Measurements from ENCODE around the gene JAG2.

The JAG2 gene

DNA sequence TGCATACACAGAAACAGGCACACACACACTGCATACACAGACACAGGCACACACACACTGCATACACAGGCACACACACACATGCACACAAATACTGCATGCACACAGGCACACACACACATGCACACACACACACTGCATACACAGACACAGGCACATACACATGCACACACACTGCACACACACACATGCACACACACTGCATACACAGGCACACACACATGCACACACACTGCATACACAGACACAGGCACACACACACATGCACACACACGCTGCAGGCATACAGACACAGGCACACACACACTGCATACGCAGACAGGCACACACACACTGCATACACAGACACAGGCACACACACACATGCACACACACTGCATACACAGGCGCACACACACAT is 47.0 kb upstream of the JAG2 start:
- Histone ChIP-seq H3K4me3 (ENCODE audit: low read depth, low read length) (no peak overlapping the region), H3K4me1 (ENCODE audit: control insufficient read depth, insufficient read depth, low read length) (no peaks in the 10 kb centered on the region), H3K27ac (ENCODE audit: extremely low read depth, low read depth, low read length) (no peak overlapping the region), H3K36me3 (ENCODE audit: control insufficient read depth in 2 of 2, insufficient read depth in 1 of 2, low read length in 2 of 2) (peaks cover 0 to 78% of the 10 kb centered on the region in 2 experiments; a peak in 1 of 3 replicates), H3K9me3 (ENCODE audit: control insufficient read depth, insufficient read depth, low read depth, low read length) (no peaks in the 10 kb centered on the region)
- ChIA-PET CTCF (no interaction called here), POLR2A (no interaction called here)
- TF ChIP-seq PRDM10 (tag by site-specific recombination; IDR thresholded peaks at IDR 0.05), result no peak
- no peak for TF ChIP-seq ZNF514 (tag by site-specific recombination; IDR thresholded peaks at IDR 0.05)
- peak; percentile 14; the same call in 1 of the 2 replicates for TF ChIP-seq ZNF311 (tag by site-specific recombination; IDR thresholded peaks at IDR 0.05; ENCODE audit: borderline replicate concordance)
- no peak for TF ChIP-seq ZSCAN16 (tag by site-specific recombination; IDR thresholded peaks at IDR 0.05)
- TF ChIP-seq ZNF501 (tag by site-specific recombination; IDR thresholded peaks at IDR 0.05), result no peak
- no peak for TF ChIP-seq ZNF473 (tag by site-specific recombination; IDR thresholded peaks at IDR 0.05)
- TF ChIP-seq ZBTB21 (tag by site-specific recombination; IDR thresholded peaks at IDR 0.05), result no peak
- TF ChIP-seq ZNF791 (tag by site-specific recombination; IDR thresholded peaks at IDR 0.05), result no peak
- no peak for TF ChIP-seq ZNF302 (tag by site-specific recombination; IDR thresholded peaks at IDR 0.05; ENCODE audit: low read depth)
- TF ChIP-seq ZNF521 (tag by site-specific recombination; IDR thresholded peaks at IDR 0.05), result no peak
- TF ChIP-seq GLI2 (tag by site-specific recombination; IDR thresholded peaks at IDR 0.05; ENCODE audit: borderline replicate concordance, low read depth), result no peak
- no peak for TF ChIP-seq TRIM28 (IDR thresholded peaks at IDR 0.05; ENCODE audit: borderline replicate concordance, low read length)
- TF ChIP-seq, protein P1, sequence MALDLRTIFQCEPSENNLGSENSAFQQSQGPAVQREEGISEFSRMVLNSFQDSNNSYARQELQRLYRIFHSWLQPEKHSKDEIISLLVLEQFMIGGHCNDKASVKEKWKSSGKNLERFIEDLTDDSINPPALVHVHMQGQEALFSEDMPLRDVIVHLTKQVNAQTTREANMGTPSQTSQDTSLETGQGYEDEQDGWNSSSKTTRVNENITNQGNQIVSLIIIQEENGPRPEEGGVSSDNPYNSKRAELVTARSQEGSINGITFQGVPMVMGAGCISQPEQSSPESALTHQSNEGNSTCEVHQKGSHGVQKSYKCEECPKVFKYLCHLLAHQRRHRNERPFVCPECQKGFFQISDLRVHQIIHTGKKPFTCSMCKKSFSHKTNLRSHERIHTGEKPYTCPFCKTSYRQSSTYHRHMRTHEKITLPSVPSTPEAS (tag by site-specific recombination; IDR thresholded peaks at IDR 0.05), result peak; percentile 100
- no peak for TF ChIP-seq ZNF488 (tag by site-specific recombination; IDR thresholded peaks at IDR 0.05)
- TF ChIP-seq ZNF398 (tag by site-specific recombination; IDR thresholded peaks at IDR 0.05), result no peak
- no peak for TF ChIP-seq ZNF324 (tag by site-specific recombination; IDR thresholded peaks at IDR 0.05)

GRCh38 chr14:105214324-105214915 is 45.8 kb upstream of the JAG2 start:
- H3K27ac ChIP-seq (ENCODE audit: extremely low read depth, low read depth, low read length), result no peak overlapping the region
- POLR2A ChIA-PET, result interaction anchor here (1.2 kb wide), 1 partner anchor 10 kb away, joined by 3 read pairs; no protein-coding TSS in a partner anchor
- H3K4me1 ChIP-seq (ENCODE audit: control insufficient read depth, insufficient read depth, low read length), result no peaks in the 10 kb centered on the region
- no peak overlapping the region for H3K4me3 ChIP-seq (ENCODE audit: low read depth, low read length)
- CTCF ChIA-PET, result interaction anchor here (0.9 to 2.1 kb wide), 3 partner anchors 10 to 137 kb away, joined by 3 to 5 read pairs (median 4); no protein-coding TSS in a partner anchor
- H3K36me3 ChIP-seq (ENCODE audit: control insufficient read depth in 2 of 2, insufficient read depth in 1 of 2, low read length in 2 of 2), result peaks cover 0 to 73% of the 10 kb centered on the region in 2 experiments; a peak in 1 of 3 replicates
- TF ChIP-seq KLF9 (tag by site-specific recombination; IDR thresholded peaks at IDR 0.05; ENCODE audit: low read depth) (no peak), ZNF776 (tag by site-specific recombination; IDR thresholded peaks at IDR 0.05; ENCODE audit: borderline replicate concordance) (no peak), KLF7 (tag by site-specific recombination; IDR thresholded peaks at IDR 0.05; ENCODE audit: borderline replicate concordance) (no peak), ZFHX2 (tag by site-specific recombination; conservative IDR thresholded peaks at IDR 0.05) (peak; percentile 90), GLIS1 (tag by site-specific recombination; IDR thresholded peaks at IDR 0.05) (no peak), KLF1 (tag by site-specific recombination; IDR thresholded peaks at IDR 0.05) (peak; percentile 70), EGR2 (tag by site-specific recombination; IDR thresholded peaks at IDR 0.05; ENCODE audit: low read depth) (peak; percentile 84), ZNF561 (tag by site-specific recombination; IDR thresholded peaks at IDR 0.05; ENCODE audit: borderline replicate concordance) (no peak), ZNF324 (tag by site-specific recombination; IDR thresholded peaks at IDR 0.05) (no peak)
- no peaks in the 10 kb centered on the region for H3K9me3 ChIP-seq (ENCODE audit: control insufficient read depth, insufficient read depth, low read depth, low read length)
